GM12875 (cell line): ENCODE results near the gene RETSAT.
"Not testable (repeated sequence)": the region's sequence is repeated elsewhere in the genome, so short reads cannot be mapped to it uniquely, and the experiment has no call there.

Experiments
- H3K4me3 ChIP-seq: one replicate; pipeline ENCODE4 v1.5.1; 2011; ENCODE audit warnings: low read depth, low read length, control low read depth
- CTCF ChIP-seq: IDR thresholded peaks from 2 replicates; pipeline ENCODE4 v1.5.1; 2011; ENCODE audit warnings: low read depth, mild to moderate bottlenecking, control low read depth, inconsistent platforms, low read length, moderate library complexity, borderline replicate concordance; ENCODE audit not compliant: insufficient read depth

RETSAT gene

GRCh38 chr2:85357736-85358135 is 3.4 kb upstream of the RETSAT start:
- no peak overlapping the region for H3K4me3 ChIP-seq
- no peak for TF ChIP-seq CTCF

- no peak overlapping the region for H3K4me3 ChIP-seq
- TF ChIP-seq CTCF = no peak
Observed at GRCh38 chr2:85356186-85356585, 1.9 kb upstream of the RETSAT start.

- peak overlapping the region; percentile 68 for H3K4me3 ChIP-seq
- TF ChIP-seq CTCF = no peak
Observed at GRCh38 chr2:85355521-85355920, 1.2 kb upstream of the RETSAT start.

GRCh38 chr2:85355073-85355410 is 714 bp upstream of the RETSAT start:
- peak overlapping the region; percentile 68 for H3K4me3 ChIP-seq
- TF ChIP-seq CTCF = no peak

- TF ChIP-seq CTCF = no peak
- H3K4me3 ChIP-seq = peak overlapping the region; percentile 55
Observed at GRCh38 chr2:85353876-85354285, 447 bp downstream of the RETSAT start.

GRCh38 chr2:85347599-85347998 is 6.7 kb downstream of the RETSAT start:
- no peak for TF ChIP-seq CTCF
- H3K4me3 ChIP-seq = no peak overlapping the region

- no peak overlapping the region for H3K4me3 ChIP-seq
- TF ChIP-seq CTCF = no peak
Observed at GRCh38 chr2:85344356-85344954, 9.9 kb downstream of the RETSAT start.

- not testable (repeated sequence) for H3K4me3 ChIP-seq
Observed at GRCh38 chr2:85343207-85343895, 11.0 kb downstream of the RETSAT start.
